ENCODE measurements around the gene POU2AF3.
A peak's percentile ranks its signal among the peaks of the same experiment; 100 is the strongest.
"Not testable (repeated sequence)": the region's sequence is repeated elsewhere in the genome, so short reads cannot be mapped to it uniquely, and the experiment has no call there.

Gene POU2AF3

GRCh38 chr11:111298413-111299100, at the start of gene POU2AF3:
TSS of gene POU2AF3 (plus strand) at chr11:111298546. CDS start at chr11:111298582, 36 bp downstream.
- DNase-seq: no peak

- no peak for DNase-seq
These were observed 47.4 kb upstream of the POU2AF3 start for GRCh38 chr11:111250936-111251335.

GRCh38 chr11:111253131-111253530, 45.2 kb upstream of the POU2AF3 start:
- no peak for DNase-seq

GRCh38 chr11:111253630-111254029, 44.7 kb upstream of the POU2AF3 start:
- no peak for DNase-seq

- no peak for DNase-seq
These were observed 40.3 kb upstream of the POU2AF3 start for GRCh38 chr11:111258046-111258445.

GRCh38 chr11:111259896-111260295, 38.5 kb upstream of the POU2AF3 start:
- peak; percentile 16 for DNase-seq

- no peak for DNase-seq
These were observed 37.5 kb upstream of the POU2AF3 start for GRCh38 chr11:111260811-111261210.

- no peak for DNase-seq
These were observed 33.7 kb upstream of the POU2AF3 start for GRCh38 chr11:111264646-111265045.

- no peak for DNase-seq
These were observed 32.9 kb upstream of the POU2AF3 start for GRCh38 chr11:111265421-111265820.

- DNase-seq: not testable (repeated sequence)
These were observed 30.0 kb upstream of the POU2AF3 start for GRCh38 chr11:111268303-111268702.

GRCh38 chr11:111269146-111269868, 29.0 kb upstream of the POU2AF3 start:
- DNase-seq: no peak

- no peak for DNase-seq
These were observed 25.9 kb upstream of the POU2AF3 start for GRCh38 chr11:111272420-111272819.

GRCh38 chr11:111282562-111283075, 15.7 kb upstream of the POU2AF3 start:
- DNase-seq: no peak

GRCh38 chr11:111283945-111284481, 14.3 kb upstream of the POU2AF3 start:
- DNase-seq: no peak

GRCh38 chr11:111285189-111286091, 12.9 kb upstream of the POU2AF3 start:
- no peak for DNase-seq

- no peak for DNase-seq
These were observed 6.6 kb upstream of the POU2AF3 start for GRCh38 chr11:111291764-111292163.

GRCh38 chr11:111292408-111292807, 5.9 kb upstream of the POU2AF3 start:
- not testable (repeated sequence) for DNase-seq

- no peak for DNase-seq
These were observed 2.1 kb upstream of the POU2AF3 start for GRCh38 chr11:111296196-111296595.

- DNase-seq: no peak
These were observed 650 bp upstream of the POU2AF3 start for GRCh38 chr11:111297696-111298095.

- DNase-seq: no peak
These were observed 1.0 kb downstream of the POU2AF3 start for GRCh38 chr11:111299101-111300026.

GRCh38 chr11:111300569-111300968, 2.2 kb downstream of the POU2AF3 start:
- no peak for DNase-seq
